ENCODE results near the gene BAHD1. TPM values are rescaled to one million over a fixed set of nuclear protein-coding genes. Genes with fewer than 3 reads are reported as not detected.

The BAHD1 gene
- total and polyA plus RNA-seq, 12 donors, result 13.2 to 58.8 (median 31.3) TPM

DNA sequence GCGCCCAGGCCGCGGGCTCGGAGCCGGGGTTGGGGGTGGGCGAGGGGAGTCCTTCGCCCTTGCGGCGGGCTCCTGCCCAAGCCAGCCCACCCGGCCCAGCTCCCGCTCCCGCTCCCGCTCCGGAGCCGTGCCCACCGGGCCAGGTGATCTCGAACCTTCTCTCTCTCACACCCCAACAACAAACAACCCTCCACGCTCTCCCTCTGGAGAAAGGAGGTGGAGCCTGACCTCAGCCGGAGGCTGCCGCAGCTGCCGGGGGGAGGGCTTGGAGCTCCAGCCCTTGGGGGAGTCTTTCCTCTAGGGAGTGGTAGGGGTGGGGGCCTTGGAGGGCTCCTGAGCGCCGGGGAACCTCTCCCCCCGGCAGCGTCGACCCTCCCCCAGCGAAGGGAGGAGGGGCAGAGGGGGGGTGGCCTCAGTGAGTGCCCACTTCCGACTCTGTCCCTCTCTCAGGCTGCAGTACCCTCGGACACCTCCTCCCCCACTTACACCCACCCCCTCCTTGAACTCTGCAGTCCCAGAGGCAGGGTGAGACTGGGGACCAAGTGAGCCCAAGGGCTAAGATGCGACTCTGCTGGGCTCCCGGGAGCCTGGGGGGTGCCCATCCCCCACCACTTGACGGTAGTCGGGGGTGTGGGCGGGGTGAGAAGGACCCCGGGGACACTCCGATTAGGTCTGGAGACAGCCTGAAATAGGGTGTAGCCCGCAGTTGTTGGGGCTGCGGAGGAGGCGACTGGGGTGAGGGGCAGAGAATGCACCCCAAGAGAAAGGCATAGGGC, 4.4 kb upstream of the BAHD1 start:
- Histone ChIP-seq H3K9me3 (replicated peaks in 1 of 3) (no peaks in the 10 kb centered on the region), H3K27me3 (peaks cover 4% of the 10 kb centered on the region), H3K36me3 (replicated peaks in 1 of 2) (no peaks in the 10 kb centered on the region), H3K4me3 (peak overlapping the region in 1 of 4 donors; percentile 53), H3K27ac (no peak overlapping the region), H3K4me1 (replicated peaks in 1 of 2) (peaks cover 23 to 33% of the 10 kb centered on the region in 2 donors)
- peak in 2 of 7 donors; percentile 43 to 49 for DNase-seq
- 5 to 20% (median 9%) methylated on average over 10 to 39 of the region's 39 CpGs for WGBS, 4 donors
- TF ChIP-seq, protein P1, sequence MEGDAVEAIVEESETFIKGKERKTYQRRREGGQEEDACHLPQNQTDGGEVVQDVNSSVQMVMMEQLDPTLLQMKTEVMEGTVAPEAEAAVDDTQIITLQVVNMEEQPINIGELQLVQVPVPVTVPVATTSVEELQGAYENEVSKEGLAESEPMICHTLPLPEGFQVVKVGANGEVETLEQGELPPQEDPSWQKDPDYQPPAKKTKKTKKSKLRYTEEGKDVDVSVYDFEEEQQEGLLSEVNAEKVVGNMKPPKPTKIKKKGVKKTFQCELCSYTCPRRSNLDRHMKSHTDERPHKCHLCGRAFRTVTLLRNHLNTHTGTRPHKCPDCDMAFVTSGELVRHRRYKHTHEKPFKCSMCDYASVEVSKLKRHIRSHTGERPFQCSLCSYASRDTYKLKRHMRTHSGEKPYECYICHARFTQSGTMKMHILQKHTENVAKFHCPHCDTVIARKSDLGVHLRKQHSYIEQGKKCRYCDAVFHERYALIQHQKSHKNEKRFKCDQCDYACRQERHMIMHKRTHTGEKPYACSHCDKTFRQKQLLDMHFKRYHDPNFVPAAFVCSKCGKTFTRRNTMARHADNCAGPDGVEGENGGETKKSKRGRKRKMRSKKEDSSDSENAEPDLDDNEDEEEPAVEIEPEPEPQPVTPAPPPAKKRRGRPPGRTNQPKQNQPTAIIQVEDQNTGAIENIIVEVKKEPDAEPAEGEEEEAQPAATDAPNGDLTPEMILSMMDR (IDR thresholded peaks at IDR 0.05), result no peak
- no peak for TF ChIP-seq POLR2A (IDR thresholded peaks at IDR 0.05)
- intact Hi-C loops (cut with DNase I), result no loop called here

- DNase-seq, result no peak
- Histone ChIP-seq H3K27me3 (peaks cover 4% of the 10 kb centered on the region), H3K4me1 (replicated peaks in 1 of 2) (peaks cover 23 to 34% of the 10 kb centered on the region in 2 donors), H3K36me3 (replicated peaks in 1 of 2) (no peaks in the 10 kb centered on the region), H3K4me3 (peak overlapping the region in 1 of 4 donors; percentile 53), H3K27ac (no peak overlapping the region), H3K9me3 (replicated peaks in 1 of 3) (no peaks in the 10 kb centered on the region)
- intact Hi-C loops (cut with DNase I), result no loop called here
- WGBS, 4 donors, result 42 to 51% (median 46%) methylated on average over 13 to 17 of the region's 17 CpGs
- TF ChIP-seq POLR2A (IDR thresholded peaks at IDR 0.05), result no peak
- TF ChIP-seq, protein P1 (IDR thresholded peaks at IDR 0.05), result no peak
Measured at GRCh38 chr15:40436892-40437751, 3.6 kb upstream of the BAHD1 start.

DNA sequence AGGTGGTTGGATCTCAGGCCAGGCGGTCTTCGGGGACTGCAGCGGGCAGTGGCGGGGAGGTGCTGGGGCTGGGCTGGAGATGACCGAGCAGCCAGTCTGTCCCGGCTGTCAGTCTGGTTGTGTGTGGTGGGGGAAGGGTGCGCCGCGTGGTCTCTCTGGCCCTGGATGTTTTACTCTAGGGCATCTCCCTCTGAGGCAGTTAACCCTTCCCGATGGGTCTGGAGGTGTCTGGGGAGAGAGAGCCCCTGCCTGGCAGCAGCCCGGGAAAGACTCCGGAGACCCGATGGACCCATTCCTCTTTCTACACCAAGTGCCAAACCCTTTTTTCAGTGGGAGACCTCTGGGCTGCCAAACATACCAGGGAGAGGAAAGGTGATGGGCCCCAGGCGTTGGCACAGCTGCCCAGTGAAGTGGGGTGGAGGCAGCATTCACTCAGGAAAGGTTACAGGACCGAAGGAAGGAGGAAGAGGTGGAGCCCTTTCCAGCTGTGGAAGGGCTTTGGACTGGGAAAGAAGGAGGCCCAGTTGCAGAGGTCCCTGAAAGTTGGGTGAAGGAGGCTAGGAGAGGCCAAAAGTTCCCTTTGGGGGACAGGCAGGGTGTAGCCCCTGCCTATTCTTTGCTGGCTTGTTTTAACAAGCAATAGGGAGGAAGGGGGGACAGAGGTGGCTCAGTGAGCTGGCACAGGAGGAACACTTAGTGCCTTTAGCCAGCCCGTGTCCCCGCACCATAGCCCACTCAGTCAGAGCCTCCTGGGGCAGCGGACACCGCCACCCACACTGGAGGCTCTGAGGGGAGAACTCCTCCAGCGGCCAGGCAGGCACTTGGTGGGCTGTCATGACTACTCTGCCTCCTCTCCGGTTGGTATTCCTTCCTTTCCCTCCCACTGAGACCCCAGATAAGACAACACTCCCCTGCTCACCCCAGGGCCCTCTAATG, 2.7 kb upstream of the BAHD1 start:
- 66 to 74% (median 69%) methylated on average over 7 to 21 of the region's 21 CpGs for WGBS, 4 donors
- peaks cover 4% of the 10 kb centered on the region for H3K27me3 ChIP-seq
- DNase-seq, result no peak
- intact Hi-C loops (cut with DNase I), result no loop called here
- no peak overlapping the region for H3K4me3 ChIP-seq
- peaks cover 31 to 43% of the 10 kb centered on the region in 2 donors for H3K4me1 ChIP-seq (replicated peaks in 1 of 2)
- no peaks in the 10 kb centered on the region for H3K36me3 ChIP-seq (replicated peaks in 1 of 2)
- no peaks in the 10 kb centered on the region for H3K9me3 ChIP-seq (replicated peaks in 1 of 3)
- TF ChIP-seq, protein P1 (IDR thresholded peaks at IDR 0.05), result no peak
- no peak for TF ChIP-seq POLR2A (IDR thresholded peaks at IDR 0.05)
- peak overlapping the region in 1 of 5 donors; percentile 94 for H3K27ac ChIP-seq

Data from adrenal gland (tissue), 12 donors.